Stomach smooth muscle (tissue), 2 donors: ENCODE results near the gene ARFGEF3.

Experiments
- H3K27ac ChIP-seq: one replicate; pipeline ENCODE4 v1.7.0; 2013; ENCODE audit warnings: mild to moderate bottlenecking, low read length, inconsistent platforms
- H3K27me3 ChIP-seq, 2 donors: one replicate each; pipeline ENCODE4 v1.7.0; 2013; ENCODE audit warnings: low read length in 2 of 2; ENCODE audit not compliant: insufficient read depth in 2 of 2, control insufficient read depth in 1 of 2
- H3K36me3 ChIP-seq, 2 donors: one replicate each; pipeline ENCODE4 v1.7.0; 2013; ENCODE audit warnings: low read length in 2 of 2; ENCODE audit not compliant: control insufficient read depth in 2 of 2, insufficient read depth in 2 of 2
- H3K4me1 ChIP-seq: one replicate; pipeline ENCODE4 v1.7.0; 2013; ENCODE audit warnings: low read length; ENCODE audit not compliant: control insufficient read depth, insufficient read depth
- H3K4me3 ChIP-seq, 2 donors: one replicate each; pipeline ENCODE4 v1.7.0; 2013; ENCODE audit warnings: low read length in 2 of 2
- H3K9ac ChIP-seq, 2 donors: one replicate each; pipeline ENCODE4 v1.7.0; 2013; ENCODE audit warnings: low read length in 2 of 2, mild to moderate bottlenecking in 1 of 2
- H3K9me3 ChIP-seq, 2 donors: one replicate each; pipeline ENCODE4 v1.7.0; 2013; ENCODE audit warnings: low read length in 2 of 2; ENCODE audit not compliant: control insufficient read depth in 2 of 2
- donor health status: healthy.
- donor health status: Pancreatic carcinoma.

Gene ARFGEF3

GRCh38 chr6:138230221-138230620 is 68.5 kb downstream of the ARFGEF3 start:
- H3K9ac ChIP-seq = no peak overlapping the region
- H3K27me3 ChIP-seq = no peaks in the 10 kb centered on the region
- no peaks in the 10 kb centered on the region for H3K36me3 ChIP-seq
- H3K27ac ChIP-seq = no peak overlapping the region
- H3K4me1 ChIP-seq = no peaks in the 10 kb centered on the region
- H3K4me3 ChIP-seq = no peak overlapping the region
- no peaks in the 10 kb centered on the region for H3K9me3 ChIP-seq

GRCh38 chr6:138230759-138231380 is 69.1 kb downstream of the ARFGEF3 start:
- H3K27me3 ChIP-seq = no peaks in the 10 kb centered on the region
- no peaks in the 10 kb centered on the region for H3K4me1 ChIP-seq
- no peaks in the 10 kb centered on the region for H3K36me3 ChIP-seq
- no peak overlapping the region for H3K27ac ChIP-seq
- no peaks in the 10 kb centered on the region for H3K9me3 ChIP-seq
- H3K4me3 ChIP-seq = no peak overlapping the region
- H3K9ac ChIP-seq = no peak overlapping the region

- Histone ChIP-seq H3K4me1 (no peaks in the 10 kb centered on the region), H3K9ac (no peak overlapping the region), H3K27ac (no peak overlapping the region)
These were observed 69.7 kb downstream of the ARFGEF3 start for GRCh38 chr6:138231381-138231886.

GRCh38 chr6:138234363-138234762 is 72.6 kb downstream of the ARFGEF3 start:
- no peak overlapping the region for H3K27ac ChIP-seq
- no peaks in the 10 kb centered on the region for H3K4me1 ChIP-seq
- no peaks in the 10 kb centered on the region for H3K27me3 ChIP-seq
- H3K9ac ChIP-seq = no peak overlapping the region
- no peaks in the 10 kb centered on the region for H3K9me3 ChIP-seq
- no peaks in the 10 kb centered on the region for H3K36me3 ChIP-seq
- H3K4me3 ChIP-seq = no peak overlapping the region

More at GRCh38 chr6:138231381-138231886, 69.7 kb downstream of the ARFGEF3 start:
- Histone ChIP-seq H3K36me3 (no peaks in the 10 kb centered on the region), H3K4me3 (no peak overlapping the region), H3K9me3 (no peaks in the 10 kb centered on the region), H3K27me3 (no peaks in the 10 kb centered on the region)

GRCh38 chr6:138235205-138235604 is 73.5 kb downstream of the ARFGEF3 start:
- Histone ChIP-seq H3K36me3 (no peaks in the 10 kb centered on the region), H3K4me3 (no peak overlapping the region), H3K9me3 (no peaks in the 10 kb centered on the region), H3K27me3 (no peaks in the 10 kb centered on the region), H3K27ac (no peak overlapping the region), H3K4me1 (no peaks in the 10 kb centered on the region), H3K9ac (no peak overlapping the region)

DNA sequence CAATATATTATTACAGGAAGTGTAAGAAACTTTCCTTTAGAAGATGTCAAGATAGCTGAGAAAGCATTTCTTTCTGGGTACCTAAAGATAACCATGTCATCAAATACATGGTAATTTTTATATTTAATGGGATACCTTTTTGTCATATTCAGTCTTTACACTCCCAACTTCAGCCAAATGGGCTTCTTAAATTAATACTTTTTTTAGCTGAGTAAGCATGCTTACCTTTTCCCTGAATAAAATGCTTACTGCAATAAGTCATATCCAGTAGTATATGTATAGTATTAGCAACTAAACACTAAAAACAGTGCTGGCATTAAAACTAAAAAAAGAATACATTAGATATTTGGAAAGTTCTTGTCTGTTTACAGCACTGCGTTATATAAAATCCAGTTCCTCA is 74.0 kb downstream of the ARFGEF3 start:
- Histone ChIP-seq H3K27ac (no peak overlapping the region), H3K9me3 (no peaks in the 10 kb centered on the region), H3K4me3 (no peak overlapping the region), H3K4me1 (no peaks in the 10 kb centered on the region), H3K36me3 (no peaks in the 10 kb centered on the region), H3K27me3 (no peaks in the 10 kb centered on the region), H3K9ac (no peak overlapping the region)

GRCh38 chr6:138237463-138237862 is 75.7 kb downstream of the ARFGEF3 start:
- no peak overlapping the region for H3K4me3 ChIP-seq
- H3K4me1 ChIP-seq = no peaks in the 10 kb centered on the region
- no peak overlapping the region for H3K27ac ChIP-seq
- no peaks in the 10 kb centered on the region for H3K36me3 ChIP-seq
- no peak overlapping the region for H3K9ac ChIP-seq
- no peaks in the 10 kb centered on the region for H3K27me3 ChIP-seq
- no peaks in the 10 kb centered on the region for H3K9me3 ChIP-seq

GRCh38 chr6:138238368-138238767 is 76.6 kb downstream of the ARFGEF3 start:
- H3K27me3 ChIP-seq = no peaks in the 10 kb centered on the region
- no peaks in the 10 kb centered on the region for H3K9me3 ChIP-seq
- no peaks in the 10 kb centered on the region for H3K36me3 ChIP-seq
- H3K9ac ChIP-seq = no peak overlapping the region
- H3K27ac ChIP-seq = no peak overlapping the region
- H3K4me1 ChIP-seq = no peaks in the 10 kb centered on the region
- H3K4me3 ChIP-seq = no peak overlapping the region

DNA sequence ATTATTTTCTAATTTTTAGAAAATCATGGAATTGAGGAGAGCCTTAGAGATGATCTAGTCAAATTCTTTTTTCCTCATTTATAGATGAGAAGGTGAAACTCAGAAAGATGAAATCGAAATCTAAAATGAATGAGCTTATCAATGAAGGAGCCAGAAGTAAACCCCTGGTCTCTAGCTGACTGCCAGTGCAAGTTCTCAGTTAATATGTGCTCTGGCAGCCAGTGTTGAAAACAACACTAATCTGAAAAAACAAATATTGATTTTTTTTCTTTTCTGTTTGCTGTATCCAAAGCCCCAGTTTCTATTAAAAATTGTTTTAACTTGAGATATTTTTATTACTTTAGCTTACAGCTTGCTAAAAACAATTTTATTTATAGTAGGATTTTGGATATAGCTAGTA is 78.0 kb downstream of the ARFGEF3 start:
- no peaks in the 10 kb centered on the region for H3K9me3 ChIP-seq
- no peaks in the 10 kb centered on the region for H3K27me3 ChIP-seq
- H3K27ac ChIP-seq = no peak overlapping the region
- H3K4me1 ChIP-seq = no peaks in the 10 kb centered on the region
- H3K36me3 ChIP-seq = no peaks in the 10 kb centered on the region
- no peak overlapping the region for H3K4me3 ChIP-seq
- H3K9ac ChIP-seq = no peak overlapping the region

DNA sequence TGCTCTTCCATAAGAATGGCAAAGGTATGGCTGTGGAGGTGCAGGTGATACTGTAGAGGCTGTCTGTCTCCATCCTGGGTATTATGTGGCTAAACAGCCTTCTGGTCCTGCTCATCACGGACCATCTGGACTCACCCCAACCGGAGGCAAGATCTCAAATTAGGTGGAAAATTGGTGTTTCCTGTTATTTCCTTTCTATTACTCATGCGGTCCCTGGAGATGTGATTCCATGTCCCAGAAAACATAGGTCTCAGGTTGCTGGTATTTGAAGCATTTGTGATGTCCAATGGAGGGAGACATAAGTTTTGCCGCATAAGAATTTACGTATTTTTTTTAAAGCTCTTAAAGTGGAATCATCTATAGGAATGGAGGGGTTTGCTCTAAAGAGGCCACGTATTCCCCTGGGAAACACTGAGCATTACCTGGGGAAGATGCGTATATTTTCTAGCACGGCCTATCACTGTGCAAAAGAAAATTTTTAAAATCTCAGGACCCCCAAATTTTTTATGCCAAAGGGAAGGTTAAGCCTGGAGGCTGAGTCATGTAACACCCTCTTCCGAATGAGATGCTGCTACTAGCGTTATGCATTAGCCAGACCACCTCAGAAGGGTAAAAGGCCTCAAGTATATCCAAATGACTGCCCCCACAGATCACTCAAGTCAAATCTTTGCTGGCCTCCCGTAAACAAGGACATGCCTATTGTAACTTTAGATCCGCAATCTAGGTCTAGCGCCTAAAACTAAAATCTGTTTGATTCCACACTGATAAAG is 78.9 kb downstream of the ARFGEF3 start:
- Histone ChIP-seq H3K9me3 (no peaks in the 10 kb centered on the region), H3K9ac (no peak overlapping the region)

GRCh38 chr6:138241381-138241780 is 79.6 kb downstream of the ARFGEF3 start:
- H3K9me3 ChIP-seq = no peaks in the 10 kb centered on the region
- no peaks in the 10 kb centered on the region for H3K36me3 ChIP-seq
- H3K27ac ChIP-seq = no peak overlapping the region
- no peaks in the 10 kb centered on the region for H3K27me3 ChIP-seq
- H3K4me1 ChIP-seq = no peaks in the 10 kb centered on the region
- no peak overlapping the region for H3K9ac ChIP-seq
- H3K4me3 ChIP-seq = no peak overlapping the region

More for the DNA sequence above, 78.9 kb downstream of the ARFGEF3 start:
- H3K27ac ChIP-seq = no peak overlapping the region
- H3K27me3 ChIP-seq = no peaks in the 10 kb centered on the region
- H3K4me1 ChIP-seq = no peaks in the 10 kb centered on the region
- H3K36me3 ChIP-seq = no peaks in the 10 kb centered on the region
- no peak overlapping the region for H3K4me3 ChIP-seq
